ENCODE data around the gene ZNF526. TPM values are rescaled to one million over a fixed set of nuclear protein-coding genes. Genes with fewer than 3 reads are reported as not detected.

The ZNF526 gene
- total RNA-seq, 1 experiment from 2014 or later, result 19.4 TPM

GRCh38 chr19:42229301-42229854 is 9.3 kb downstream of the ZNF526 start:
- no peaks in the 10 kb centered on the region for H3K27me3 Mint-ChIP-seq (ENCODE audit: insufficient read depth, unreplicated experiment)
- H3K27ac Mint-ChIP-seq (ENCODE audit: unreplicated experiment), result peak overlapping the region; percentile 45

GRCh38 chr19:42229855-42230351 is 9.8 kb downstream of the ZNF526 start:
- Histone ChIP-seq H3K4me3 (ENCODE audit: low read depth, low read length) (no peak overlapping the region), H3K36me3 (ENCODE audit: control insufficient read depth, insufficient read depth, low read length) (peaks cover 3% of the 10 kb centered on the region; the same call in 1 of the 2 replicates), H3K4me1 (peaks cover 6% of the 10 kb centered on the region; the same call in 1 of the 2 replicates), H3K9me3 (no peaks in the 10 kb centered on the region), H3K27me3 (replicated peaks; ENCODE audit: control insufficient read depth, insufficient read depth, low read length) (no peaks in the 10 kb centered on the region)
- no peak for DNase-seq
- Mint-ChIP-seq H3K9me3 (ENCODE audit: unreplicated experiment) (no peaks in the 10 kb centered on the region), H3K27me3 (ENCODE audit: insufficient read depth, unreplicated experiment) (no peaks in the 10 kb centered on the region), H3K36me3 (ENCODE audit: insufficient read depth, unreplicated experiment) (peaks cover 89% of the 10 kb centered on the region), H3K4me3 (ENCODE audit: unreplicated experiment) (no peak overlapping the region), H3K27ac (ENCODE audit: unreplicated experiment) (peak overlapping the region; percentile 45), H3K4me1 (ENCODE audit: low read depth, unreplicated experiment) (peaks cover 13% of the 10 kb centered on the region)
- no TSS peak for BruUV-seq (replicated peaks)
- CTCF ChIA-PET, result no interaction called here
- POLR2A ChIA-PET, result no interaction called here
- intact Hi-C loops (cut with micrococcal nuclease; ENCODE audit: unreplicated experiment), result no loop called here
- TF ChIP-seq, protein P1, sequence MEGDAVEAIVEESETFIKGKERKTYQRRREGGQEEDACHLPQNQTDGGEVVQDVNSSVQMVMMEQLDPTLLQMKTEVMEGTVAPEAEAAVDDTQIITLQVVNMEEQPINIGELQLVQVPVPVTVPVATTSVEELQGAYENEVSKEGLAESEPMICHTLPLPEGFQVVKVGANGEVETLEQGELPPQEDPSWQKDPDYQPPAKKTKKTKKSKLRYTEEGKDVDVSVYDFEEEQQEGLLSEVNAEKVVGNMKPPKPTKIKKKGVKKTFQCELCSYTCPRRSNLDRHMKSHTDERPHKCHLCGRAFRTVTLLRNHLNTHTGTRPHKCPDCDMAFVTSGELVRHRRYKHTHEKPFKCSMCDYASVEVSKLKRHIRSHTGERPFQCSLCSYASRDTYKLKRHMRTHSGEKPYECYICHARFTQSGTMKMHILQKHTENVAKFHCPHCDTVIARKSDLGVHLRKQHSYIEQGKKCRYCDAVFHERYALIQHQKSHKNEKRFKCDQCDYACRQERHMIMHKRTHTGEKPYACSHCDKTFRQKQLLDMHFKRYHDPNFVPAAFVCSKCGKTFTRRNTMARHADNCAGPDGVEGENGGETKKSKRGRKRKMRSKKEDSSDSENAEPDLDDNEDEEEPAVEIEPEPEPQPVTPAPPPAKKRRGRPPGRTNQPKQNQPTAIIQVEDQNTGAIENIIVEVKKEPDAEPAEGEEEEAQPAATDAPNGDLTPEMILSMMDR (IDR thresholded peaks at IDR 0.05; ENCODE audit: insufficient read depth in 1 of 2, low read depth in 1 of 2, low read length in 1 of 2, severe bottlenecking in 1 of 2, unreplicated experiment in 1 of 2), result no peak

More at GRCh38 chr19:42229301-42229854, 9.3 kb downstream of the ZNF526 start:
- Mint-ChIP-seq H3K4me1 (ENCODE audit: low read depth, unreplicated experiment) (peaks cover 13% of the 10 kb centered on the region), H3K9me3 (ENCODE audit: unreplicated experiment) (no peaks in the 10 kb centered on the region), H3K36me3 (ENCODE audit: insufficient read depth, unreplicated experiment) (peaks cover 83% of the 10 kb centered on the region), H3K4me3 (ENCODE audit: unreplicated experiment) (no peak overlapping the region)
- BruUV-seq (replicated peaks), result no TSS peak
- Histone ChIP-seq H3K4me3 (ENCODE audit: low read depth, low read length) (no peak overlapping the region), H3K27me3 (replicated peaks; ENCODE audit: control insufficient read depth, insufficient read depth, low read length) (no peaks in the 10 kb centered on the region), H3K36me3 (ENCODE audit: control insufficient read depth, insufficient read depth, low read length) (peaks cover 5% of the 10 kb centered on the region), H3K9me3 (no peaks in the 10 kb centered on the region), H3K4me1 (peaks cover 6% of the 10 kb centered on the region; the same call in 1 of the 2 replicates)
- intact Hi-C loops (cut with micrococcal nuclease; ENCODE audit: unreplicated experiment), result no loop called here
- ChIA-PET CTCF (no interaction called here), POLR2A (interaction anchor here (0.8 kb wide), 1 partner anchor 14 kb away, joined by 3 read pairs; no protein-coding TSS in a partner anchor)
- DNase-seq, result no peak
- TF ChIP-seq, protein P1 (IDR thresholded peaks at IDR 0.05; ENCODE audit: insufficient read depth in 1 of 2, low read depth in 1 of 2, low read length in 1 of 2, severe bottlenecking in 1 of 2, unreplicated experiment in 1 of 2), result peak in 1 of 2 experiments; percentile 8

DNA sequence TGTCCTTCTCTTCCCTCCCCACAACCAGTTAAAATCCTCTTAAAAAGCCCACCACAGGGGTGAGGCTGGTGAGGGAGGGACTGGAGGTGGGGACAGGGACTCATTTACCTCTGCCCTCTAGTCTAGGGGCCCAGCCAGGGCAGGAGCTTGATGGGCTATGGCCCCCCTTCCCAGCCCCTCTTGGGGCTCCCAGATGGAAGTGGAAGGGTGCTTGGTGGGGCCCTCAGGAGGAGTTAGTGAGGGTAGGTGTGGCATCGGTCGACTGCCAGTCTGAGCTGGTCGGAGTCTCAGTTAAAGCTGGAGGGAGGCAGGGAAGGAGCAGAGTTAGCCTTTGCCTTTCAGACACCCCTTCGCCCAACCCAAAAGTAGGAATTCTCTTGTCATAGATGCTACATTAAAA is 10.5 kb downstream of the ZNF526 start:
- intact Hi-C loops (cut with micrococcal nuclease; ENCODE audit: unreplicated experiment), result no loop called here
- Mint-ChIP-seq H3K36me3 (ENCODE audit: insufficient read depth, unreplicated experiment) (peaks cover 95% of the 10 kb centered on the region), H3K27ac (ENCODE audit: unreplicated experiment) (no peak overlapping the region), H3K9me3 (ENCODE audit: unreplicated experiment) (no peaks in the 10 kb centered on the region), H3K4me3 (ENCODE audit: unreplicated experiment) (no peak overlapping the region), H3K27me3 (ENCODE audit: insufficient read depth, unreplicated experiment) (no peaks in the 10 kb centered on the region), H3K4me1 (ENCODE audit: low read depth, unreplicated experiment) (peaks cover 18% of the 10 kb centered on the region)
- no TSS peak for BruUV-seq (replicated peaks)
- no peak for DNase-seq
- Histone ChIP-seq H3K27me3 (replicated peaks; ENCODE audit: control insufficient read depth, insufficient read depth, low read length) (no peaks in the 10 kb centered on the region), H3K36me3 (ENCODE audit: control insufficient read depth, insufficient read depth, low read length) (peaks cover 3% of the 10 kb centered on the region; the same call in 1 of the 2 replicates), H3K9me3 (no peaks in the 10 kb centered on the region), H3K4me1 (peaks cover 6% of the 10 kb centered on the region; the same call in 1 of the 2 replicates), H3K4me3 (ENCODE audit: low read depth, low read length) (no peak overlapping the region)
- ChIA-PET CTCF (interaction anchor here (0.6 kb wide), 1 partner anchor 49 kb away, joined by 3 read pairs; no protein-coding TSS in a partner anchor), POLR2A (no interaction called here)
- TF ChIP-seq, protein P1 (IDR thresholded peaks at IDR 0.05; ENCODE audit: insufficient read depth in 1 of 2, low read depth in 1 of 2, low read length in 1 of 2, severe bottlenecking in 1 of 2, unreplicated experiment in 1 of 2), result no peak
